ENCODE data around the gene MCOLN2.

MCOLN2 gene

GRCh38 chr1:84959294-84959693 lies 37.6 kb downstream of the MCOLN2 start:
- Histone ChIP-seq H3K4me1 (ENCODE audit: control insufficient read depth, low read length) (no peaks in the 10 kb centered on the region), H3F3A (ENCODE audit: control insufficient read depth, insufficient read depth) (no peaks in the 10 kb centered on the region)
- TF ChIP-seq EZH2phosphoT487 (IDR thresholded peaks at IDR 0.05; ENCODE audit: borderline replicate concordance, low read length) (no peak), CTCF (IDR thresholded peaks at IDR 0.05; ENCODE audit: low read depth, low read length, poor library complexity, severe bottlenecking) (no peak)

GRCh38 chr1:84957966-84958365 lies 38.9 kb downstream of the MCOLN2 start:
- no peaks in the 10 kb centered on the region for H3K79me2 ChIP-seq (ENCODE audit: control insufficient read depth, low read length)
- no peak overlapping the region for H3K27ac ChIP-seq (ENCODE audit: low read depth, low read length)
- no peaks in the 10 kb centered on the region for H3F3A ChIP-seq (ENCODE audit: control insufficient read depth, insufficient read depth)
- no peaks in the 10 kb centered on the region for H4K20me1 ChIP-seq (ENCODE audit: control insufficient read depth, insufficient read depth, low read depth, low read length)
- H3K9me3 ChIP-seq (ENCODE audit: control insufficient read depth, insufficient read depth, low read length), result no peaks in the 10 kb centered on the region
- no peaks in the 10 kb centered on the region for H3K9me2 ChIP-seq (replicated peaks; ENCODE audit: control insufficient read depth, low read length)
- H3K4me1 ChIP-seq (ENCODE audit: control insufficient read depth, low read length), result no peaks in the 10 kb centered on the region
- no peak overlapping the region for H3K4me3 ChIP-seq (ENCODE audit: low read length)
- no peaks in the 10 kb centered on the region for H3K27me3 ChIP-seq (ENCODE audit: control insufficient read depth, low read length)
- peaks cover 59% of the 10 kb centered on the region for H3K36me3 ChIP-seq (ENCODE audit: control insufficient read depth, low read length)
- TF ChIP-seq EZH2phosphoT487 (IDR thresholded peaks at IDR 0.05; ENCODE audit: borderline replicate concordance, low read length), result no peak
- no peak for TF ChIP-seq CTCF (IDR thresholded peaks at IDR 0.05; ENCODE audit: low read depth, low read length, poor library complexity, severe bottlenecking)
- H3K4me2 ChIP-seq (ENCODE audit: low read length), result no peak overlapping the region

More at GRCh38 chr1:84959294-84959693, 37.6 kb downstream of the MCOLN2 start:
- Histone ChIP-seq H3K27ac (ENCODE audit: low read depth, low read length) (no peak overlapping the region), H3K27me3 (ENCODE audit: control insufficient read depth, low read length) (no peaks in the 10 kb centered on the region), H3K4me2 (ENCODE audit: low read length) (no peak overlapping the region), H3K79me2 (ENCODE audit: control insufficient read depth, low read length) (no peaks in the 10 kb centered on the region), H4K20me1 (ENCODE audit: control insufficient read depth, insufficient read depth, low read depth, low read length) (no peaks in the 10 kb centered on the region), H3K9me2 (replicated peaks; ENCODE audit: control insufficient read depth, low read length) (no peaks in the 10 kb centered on the region), H3K9me3 (ENCODE audit: control insufficient read depth, insufficient read depth, low read length) (no peaks in the 10 kb centered on the region), H3K4me3 (ENCODE audit: low read length) (no peak overlapping the region), H3K36me3 (ENCODE audit: control insufficient read depth, low read length) (peaks cover 55% of the 10 kb centered on the region)

GRCh38 chr1:84956655-84957054 lies 40.3 kb downstream of the MCOLN2 start:
- TF ChIP-seq CTCF (IDR thresholded peaks at IDR 0.05; ENCODE audit: low read depth, low read length, poor library complexity, severe bottlenecking), result no peak
- TF ChIP-seq EZH2phosphoT487 (IDR thresholded peaks at IDR 0.05; ENCODE audit: borderline replicate concordance, low read length), result no peak
- Histone ChIP-seq H3K4me2 (ENCODE audit: low read length) (no peak overlapping the region), H3K4me3 (ENCODE audit: low read length) (no peak overlapping the region), H3K27ac (ENCODE audit: low read depth, low read length) (no peak overlapping the region), H3F3A (ENCODE audit: control insufficient read depth, insufficient read depth) (no peaks in the 10 kb centered on the region), H3K9me2 (replicated peaks; ENCODE audit: control insufficient read depth, low read length) (no peaks in the 10 kb centered on the region), H3K36me3 (ENCODE audit: control insufficient read depth, low read length) (peaks cover 68% of the 10 kb centered on the region), H3K4me1 (ENCODE audit: control insufficient read depth, low read length) (no peaks in the 10 kb centered on the region), H3K79me2 (ENCODE audit: control insufficient read depth, low read length) (no peaks in the 10 kb centered on the region), H3K9me3 (ENCODE audit: control insufficient read depth, insufficient read depth, low read length) (no peaks in the 10 kb centered on the region), H3K27me3 (ENCODE audit: control insufficient read depth, low read length) (no peaks in the 10 kb centered on the region), H4K20me1 (ENCODE audit: control insufficient read depth, insufficient read depth, low read depth, low read length) (no peaks in the 10 kb centered on the region)

- no peaks in the 10 kb centered on the region for H4K20me1 ChIP-seq (ENCODE audit: control insufficient read depth, insufficient read depth, low read depth, low read length)
- no peaks in the 10 kb centered on the region for H3K79me2 ChIP-seq (ENCODE audit: control insufficient read depth, low read length)
- H3K4me2 ChIP-seq (ENCODE audit: low read length), result no peak overlapping the region
- H3K9me2 ChIP-seq (replicated peaks; ENCODE audit: control insufficient read depth, low read length), result no peaks in the 10 kb centered on the region
- TF ChIP-seq EZH2phosphoT487 (IDR thresholded peaks at IDR 0.05; ENCODE audit: borderline replicate concordance, low read length) (no peak), CTCF (IDR thresholded peaks at IDR 0.05; ENCODE audit: low read depth, low read length, poor library complexity, severe bottlenecking) (no peak)
- peaks cover 64% of the 10 kb centered on the region for H3K36me3 ChIP-seq (ENCODE audit: control insufficient read depth, low read length)
- H3K4me1 ChIP-seq (ENCODE audit: control insufficient read depth, low read length), result no peaks in the 10 kb centered on the region
- no peaks in the 10 kb centered on the region for H3K27me3 ChIP-seq (ENCODE audit: control insufficient read depth, low read length)
- H3K4me3 ChIP-seq (ENCODE audit: low read length), result no peak overlapping the region
- no peak overlapping the region for H3K27ac ChIP-seq (ENCODE audit: low read depth, low read length)
- no peaks in the 10 kb centered on the region for H3K9me3 ChIP-seq (ENCODE audit: control insufficient read depth, insufficient read depth, low read length)
- H3F3A ChIP-seq (ENCODE audit: control insufficient read depth, insufficient read depth), result no peaks in the 10 kb centered on the region
These were observed 40.8 kb downstream of the MCOLN2 start for GRCh38 chr1:84956097-84956496.
